Head of caudate nucleus (tissue), 42 donors: ENCODE data around the gene GNAS-AS1.
A peak's percentile ranks its signal among the peaks of the same experiment; 100 is the strongest.

Source experiments
- DNase-seq, 42 donors: peaks; one replicate each; pipeline versions ENCODE4 v3.0.0 to v3.0.0-alpha.2; 2020 to 2021; ENCODE audit warnings: mixed read lengths in 7 of 42
- intact Hi-C: fragments of 100-400 bp; cut with DNase I; formaldehyde crosslinking; loops from one replicate; pipeline ENCODE4 v1.15.0; 2022

The GNAS-AS1 gene

GRCh38 chr20:58795923-58796245, 54.8 kb downstream of the GNAS-AS1 start:
- intact Hi-C loops = no loop called here

GRCh38 chr20:58795181-58795922, 55.4 kb downstream of the GNAS-AS1 start:
- no peak for DNase-seq
- intact Hi-C loops = no loop called here

More at GRCh38 chr20:58795923-58796245, 54.8 kb downstream of the GNAS-AS1 start:
- no peak for DNase-seq

GRCh38 chr20:58794510-58795180, 56.1 kb downstream of the GNAS-AS1 start:
- DNase-seq = no peak
- intact Hi-C loops = no loop called here

- intact Hi-C loops = no loop called here
- no peak for DNase-seq
Measured at GRCh38 chr20:58793512-58794420, 56.9 kb downstream of the GNAS-AS1 start.

- no peak for DNase-seq
Measured at GRCh38 chr20:58792426-58792825, 58.3 kb downstream of the GNAS-AS1 start.

GRCh38 chr20:58791286-58791685, 59.4 kb downstream of the GNAS-AS1 start:
- DNase-seq = no peak
- intact Hi-C loops = no loop called here

More at GRCh38 chr20:58792426-58792825, 58.3 kb downstream of the GNAS-AS1 start:
- intact Hi-C loops = no loop called here

- DNase-seq = no peak
- intact Hi-C loops = no loop called here
Measured at GRCh38 chr20:58790454-58790853, 60.2 kb downstream of the GNAS-AS1 start.

- no peak for DNase-seq
- intact Hi-C loops = no loop called here
Measured at GRCh38 chr20:58788896-58789544, 61.7 kb downstream of the GNAS-AS1 start.

GRCh38 chr20:58787211-58788005, 63.3 kb downstream of the GNAS-AS1 start:
- DNase-seq = no peak
- intact Hi-C loops = no loop called here

GRCh38 chr20:58784321-58785074, 66.2 kb downstream of the GNAS-AS1 start:
- no peak for DNase-seq
- intact Hi-C loops = no loop called here

- intact Hi-C loops = no loop called here
- no peak for DNase-seq
Measured at GRCh38 chr20:58783511-58784011, 67.1 kb downstream of the GNAS-AS1 start.

- no peak for DNase-seq
- intact Hi-C loops = no loop called here
Measured at GRCh38 chr20:58781138-58781537, 69.6 kb downstream of the GNAS-AS1 start.

GRCh38 chr20:58778760-58779159, 71.9 kb downstream of the GNAS-AS1 start:
- intact Hi-C loops = no loop called here
- peak in 1 of 42 donors; percentile 10 for DNase-seq

- intact Hi-C loops = no loop called here
- no peak for DNase-seq
Measured at GRCh38 chr20:58777657-58778056, 73.0 kb downstream of the GNAS-AS1 start.

- DNase-seq = no peak
- intact Hi-C loops = no loop called here
Measured at GRCh38 chr20:58776109-58776508, 74.6 kb downstream of the GNAS-AS1 start.

- peak in 1 of 42 donors; percentile 3 for DNase-seq
Measured at GRCh38 chr20:58775371-58775770, 75.3 kb downstream of the GNAS-AS1 start.

GRCh38 chr20:58774667-58775263, 75.9 kb downstream of the GNAS-AS1 start:
- intact Hi-C loops = no loop called here
- no peak for DNase-seq

More at GRCh38 chr20:58775371-58775770, 75.3 kb downstream of the GNAS-AS1 start:
- intact Hi-C loops = no loop called here
